SH-SY5Y (cell line): ENCODE results near the gene KLF1.

Experiments
- GATA2 ChIP-seq: IDR thresholded peaks from 2 replicates; pipeline ENCODE4 v1.6.1; 2011; ENCODE audit warnings: mild to moderate bottlenecking, low read depth, low read length
- GATA3 ChIP-seq: IDR thresholded peaks from 2 replicates; pipeline ENCODE4 v1.6.1; 2011; ENCODE audit warnings: low read depth, mild to moderate bottlenecking, low read length, moderate library complexity

Gene KLF1

GRCh38 chr19:12880551-12881171 lies 6.3 kb downstream of the KLF1 start:
- TF ChIP-seq GATA3 (no peak), GATA2 (no peak)

- TF ChIP-seq GATA3 (no peak), GATA2 (no peak)
These were observed 11.9 kb downstream of the KLF1 start for GRCh38 chr19:12875086-12875485.

GRCh38 chr19:12873891-12874745 lies 12.9 kb downstream of the KLF1 start:
- no peak for TF ChIP-seq GATA3
- TF ChIP-seq GATA2: no peak

GRCh38 chr19:12872941-12873890 lies 13.8 kb downstream of the KLF1 start:
- TF ChIP-seq GATA3 (no peak), GATA2 (no peak)

- TF ChIP-seq GATA3: no peak
- no peak for TF ChIP-seq GATA2
These were observed 14.7 kb downstream of the KLF1 start for GRCh38 chr19:12872255-12872654.

GRCh38 chr19:12871681-12872080 lies 15.3 kb downstream of the KLF1 start:
- TF ChIP-seq GATA2 (no peak), GATA3 (no peak)

GRCh38 chr19:12868540-12869112 lies 18.4 kb downstream of the KLF1 start:
- TF ChIP-seq GATA3: no peak

GRCh38 chr19:12867120-12868099 lies 19.6 kb downstream of the KLF1 start:
- TF ChIP-seq GATA2: no peak
- no peak for TF ChIP-seq GATA3

GRCh38 chr19:12866416-12867119 lies 20.4 kb downstream of the KLF1 start:
- TF ChIP-seq GATA2 (no peak), GATA3 (no peak)

- TF ChIP-seq GATA3 (no peak), GATA2 (no peak)
These were observed 21.1 kb downstream of the KLF1 start for GRCh38 chr19:12865746-12866415.

GRCh38 chr19:12864721-12865715 lies 22.0 kb downstream of the KLF1 start:
- TF ChIP-seq GATA3: no peak
- no peak for TF ChIP-seq GATA2
